ENCODE results near the gene SNRNP40. TPM values are rescaled to one million over a fixed set of nuclear protein-coding genes. Genes with fewer than 3 reads are reported as not detected.

SNRNP40 gene
- total RNA-seq, 1 donor from 2014 or later = 68.0 TPM

DNA sequence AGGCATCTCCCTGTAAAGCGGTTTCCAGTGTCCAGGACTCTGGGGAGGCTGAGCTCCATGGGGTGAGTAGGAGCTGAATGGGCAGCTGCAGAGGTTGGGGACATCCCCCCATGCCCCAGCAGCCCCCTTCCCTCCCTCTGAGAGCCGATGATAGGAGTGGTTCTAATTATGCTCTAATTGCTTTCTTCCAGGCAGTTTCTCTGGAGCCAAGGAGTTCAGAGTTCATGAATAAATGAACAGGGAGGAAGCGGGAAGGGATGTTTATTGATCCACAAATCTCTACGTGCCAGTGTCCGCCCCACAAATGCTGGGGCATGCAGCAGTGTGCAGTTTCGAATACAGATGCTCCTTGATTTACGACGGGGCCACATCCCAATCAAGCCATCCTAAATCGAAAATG, 72.5 kb downstream of the SNRNP40 start:
- peak overlapping the region; percentile 73 for H3K27ac Mint-ChIP-seq (ENCODE audit: unreplicated experiment)

DNA sequence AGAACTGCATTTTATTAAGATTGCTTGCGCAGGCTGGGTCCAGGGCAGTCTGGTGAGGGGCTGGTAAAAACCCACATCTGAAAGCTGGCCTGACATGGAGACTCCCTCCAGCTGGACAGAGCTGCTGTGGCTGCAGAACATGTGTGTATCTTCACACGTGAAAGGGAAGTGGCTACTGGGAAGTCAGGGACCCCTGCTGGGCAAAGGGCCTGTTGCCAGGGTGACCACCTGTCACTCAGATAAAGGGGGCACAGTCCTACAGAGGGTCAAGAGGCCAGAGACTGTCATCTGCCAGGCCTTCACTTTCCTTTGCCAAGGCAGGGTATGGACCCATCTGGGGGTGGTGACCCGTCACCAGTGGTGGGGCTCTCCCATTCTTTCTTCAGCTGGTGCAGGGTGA, 74.4 kb downstream of the SNRNP40 start:
- peaks cover 40% of the 10 kb centered on the region for H3K4me1 Mint-ChIP-seq (ENCODE audit: low read depth, unreplicated experiment)

More for the DNA sequence above, 72.5 kb downstream of the SNRNP40 start:
- peaks cover 31% of the 10 kb centered on the region for H3K4me1 Mint-ChIP-seq (ENCODE audit: low read depth, unreplicated experiment)
- TF ChIP-seq, protein P1, sequence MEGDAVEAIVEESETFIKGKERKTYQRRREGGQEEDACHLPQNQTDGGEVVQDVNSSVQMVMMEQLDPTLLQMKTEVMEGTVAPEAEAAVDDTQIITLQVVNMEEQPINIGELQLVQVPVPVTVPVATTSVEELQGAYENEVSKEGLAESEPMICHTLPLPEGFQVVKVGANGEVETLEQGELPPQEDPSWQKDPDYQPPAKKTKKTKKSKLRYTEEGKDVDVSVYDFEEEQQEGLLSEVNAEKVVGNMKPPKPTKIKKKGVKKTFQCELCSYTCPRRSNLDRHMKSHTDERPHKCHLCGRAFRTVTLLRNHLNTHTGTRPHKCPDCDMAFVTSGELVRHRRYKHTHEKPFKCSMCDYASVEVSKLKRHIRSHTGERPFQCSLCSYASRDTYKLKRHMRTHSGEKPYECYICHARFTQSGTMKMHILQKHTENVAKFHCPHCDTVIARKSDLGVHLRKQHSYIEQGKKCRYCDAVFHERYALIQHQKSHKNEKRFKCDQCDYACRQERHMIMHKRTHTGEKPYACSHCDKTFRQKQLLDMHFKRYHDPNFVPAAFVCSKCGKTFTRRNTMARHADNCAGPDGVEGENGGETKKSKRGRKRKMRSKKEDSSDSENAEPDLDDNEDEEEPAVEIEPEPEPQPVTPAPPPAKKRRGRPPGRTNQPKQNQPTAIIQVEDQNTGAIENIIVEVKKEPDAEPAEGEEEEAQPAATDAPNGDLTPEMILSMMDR (IDR thresholded peaks at IDR 0.05; ENCODE audit: partially characterized antibody, unreplicated experiment) = no peak
- DNase-seq = no peak
- H3K27me3 Mint-ChIP-seq (ENCODE audit: unreplicated experiment) = peaks cover 9% of the 10 kb centered on the region
- peaks cover 6% of the 10 kb centered on the region for H3K36me3 Mint-ChIP-seq (ENCODE audit: unreplicated experiment)
- peaks cover 6% of the 10 kb centered on the region for H3K9me3 Mint-ChIP-seq (ENCODE audit: unreplicated experiment)
- H3K4me3 Mint-ChIP-seq (ENCODE audit: unreplicated experiment) = peak overlapping the region; percentile 74

DNA sequence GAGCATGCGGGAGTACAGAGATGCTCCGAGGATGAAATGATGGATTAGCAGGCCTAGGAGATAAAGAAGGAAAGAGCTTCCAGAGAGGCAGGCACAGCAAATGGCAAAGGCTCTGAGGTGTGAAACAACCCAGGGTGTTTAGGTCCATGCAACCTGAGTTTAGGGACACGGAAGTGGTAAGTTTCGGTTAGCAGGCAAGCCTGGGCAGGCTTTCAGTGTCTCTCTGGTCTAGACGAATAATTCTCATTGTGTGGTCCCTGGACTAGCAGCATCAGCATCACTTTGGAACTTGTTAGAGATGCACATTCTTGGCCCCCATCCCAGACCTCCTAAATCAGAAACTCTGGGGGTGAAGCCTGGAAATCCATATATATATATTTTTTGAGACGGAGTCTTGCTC, 75.5 kb downstream of the SNRNP40 start:
- Mint-ChIP-seq H3K4me1 (ENCODE audit: low read depth, unreplicated experiment) (peaks cover 44% of the 10 kb centered on the region), H3K9me3 (ENCODE audit: unreplicated experiment) (peaks cover 12% of the 10 kb centered on the region), H3K36me3 (ENCODE audit: unreplicated experiment) (peaks cover 6% of the 10 kb centered on the region), H3K27ac (ENCODE audit: unreplicated experiment) (peak overlapping the region; percentile 79), H3K27me3 (ENCODE audit: unreplicated experiment) (peaks cover 20% of the 10 kb centered on the region), H3K4me3 (ENCODE audit: unreplicated experiment) (peak overlapping the region; percentile 59)
- no peak for DNase-seq
- TF ChIP-seq, protein P1 (IDR thresholded peaks at IDR 0.05; ENCODE audit: partially characterized antibody, unreplicated experiment) = no peak

More for the DNA sequence above, 74.4 kb downstream of the SNRNP40 start:
- peaks cover 6% of the 10 kb centered on the region for H3K36me3 Mint-ChIP-seq (ENCODE audit: unreplicated experiment)
- TF ChIP-seq, protein P1 (IDR thresholded peaks at IDR 0.05; ENCODE audit: partially characterized antibody, unreplicated experiment) = no peak
- peak; percentile 48 for DNase-seq
- no peak overlapping the region for H3K4me3 Mint-ChIP-seq (ENCODE audit: unreplicated experiment)
- peaks cover 17% of the 10 kb centered on the region for H3K27me3 Mint-ChIP-seq (ENCODE audit: unreplicated experiment)
- H3K27ac Mint-ChIP-seq (ENCODE audit: unreplicated experiment) = peak overlapping the region; percentile 59
- peaks cover 12% of the 10 kb centered on the region for H3K9me3 Mint-ChIP-seq (ENCODE audit: unreplicated experiment)

DNA sequence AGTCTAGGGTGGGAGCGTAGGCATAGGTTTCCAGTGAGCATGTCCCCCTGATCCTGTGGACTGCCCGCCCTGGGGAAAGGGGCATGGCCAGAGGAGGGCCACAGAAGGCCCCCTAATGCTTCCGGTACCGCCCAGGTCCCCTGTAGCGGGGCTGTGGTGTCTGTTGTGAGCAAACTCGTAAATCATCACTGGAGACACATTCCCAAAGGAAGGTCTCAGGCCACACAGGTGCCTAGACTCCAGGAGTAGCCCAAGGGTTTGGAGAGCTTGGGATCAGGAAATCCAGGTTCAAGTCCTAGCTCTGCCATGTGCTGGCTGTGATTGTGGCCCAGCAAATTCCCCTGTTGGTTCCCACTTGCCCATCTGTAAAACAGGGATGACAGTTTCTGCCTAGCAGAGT, 77.1 kb downstream of the SNRNP40 start:
- Mint-ChIP-seq H3K9me3 (ENCODE audit: unreplicated experiment) (peaks cover 10% of the 10 kb centered on the region), H3K4me3 (ENCODE audit: unreplicated experiment) (peak overlapping the region; percentile 74), H3K4me1 (ENCODE audit: low read depth, unreplicated experiment) (peaks cover 51% of the 10 kb centered on the region), H3K27me3 (ENCODE audit: unreplicated experiment) (peaks cover 24% of the 10 kb centered on the region), H3K27ac (ENCODE audit: unreplicated experiment) (peak overlapping the region; percentile 98), H3K36me3 (ENCODE audit: unreplicated experiment) (peaks cover 6% of the 10 kb centered on the region)
- DNase-seq = no peak
- TF ChIP-seq, protein P1 (IDR thresholded peaks at IDR 0.05; ENCODE audit: partially characterized antibody, unreplicated experiment) = no peak

DNA sequence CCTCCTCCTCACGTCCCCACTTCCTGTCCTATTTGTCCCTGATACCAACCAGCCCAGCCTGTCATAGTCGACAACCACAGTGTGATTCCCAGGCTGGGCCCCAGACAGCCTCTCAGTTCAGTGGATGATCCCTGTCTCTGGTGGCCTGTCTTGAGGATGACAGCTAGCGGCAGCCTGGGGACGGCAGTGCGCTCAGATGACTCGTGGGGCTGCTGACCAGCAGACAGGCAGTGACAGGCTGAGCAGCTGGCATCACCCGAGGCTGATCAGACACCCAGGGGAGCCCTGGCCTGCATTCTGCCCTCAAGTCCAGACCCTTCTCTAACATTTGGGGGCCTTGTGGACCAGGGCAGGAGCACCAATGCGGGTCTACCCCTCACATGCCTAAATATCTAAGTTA, 77.9 kb downstream of the SNRNP40 start:
- H3K4me3 Mint-ChIP-seq (ENCODE audit: unreplicated experiment) = peak overlapping the region; percentile 74
- H3K4me1 Mint-ChIP-seq (ENCODE audit: low read depth, unreplicated experiment) = peaks cover 46% of the 10 kb centered on the region
- TF ChIP-seq, protein P1 (IDR thresholded peaks at IDR 0.05; ENCODE audit: partially characterized antibody, unreplicated experiment) = no peak
- H3K9me3 Mint-ChIP-seq (ENCODE audit: unreplicated experiment) = peaks cover 10% of the 10 kb centered on the region
- peaks cover 24% of the 10 kb centered on the region for H3K27me3 Mint-ChIP-seq (ENCODE audit: unreplicated experiment)
- peak overlapping the region; percentile 98 for H3K27ac Mint-ChIP-seq (ENCODE audit: unreplicated experiment)
- peak; percentile 83 for DNase-seq
- H3K36me3 Mint-ChIP-seq (ENCODE audit: unreplicated experiment) = peaks cover 6% of the 10 kb centered on the region

Measured in glutamatergic neuron (in vitro differentiated cells).